T-cell (primary cell): ENCODE measurements around the gene ZFAND3. TPM values are rescaled to one million over a fixed set of nuclear protein-coding genes. Genes with fewer than 3 reads are reported as not detected.

Source experiments
- ATAC-seq, 4 experiments: fragments of 200-7000 bp in 3 of 4; fragments of 150-1000 bp in 1 of 4; cut with Tn5 transposase; replicated peaks in 1 of 4; 1 replicate in 3 of 4; 2 replicates in 1 of 4; pipeline ENCODE4 v1.10.0; 2021; ENCODE audit warnings: moderate library complexity in 3 of 4, mild to moderate bottlenecking in 2 of 4, moderate number of reproducible peaks in 1 of 4
- CTCF ChIA-PET, 2 donors: fragments of 300-600 bp; sonication (Branson Sonifier 250); formaldehyde crosslinking; loops; one replicate each; lab custom pipeline; 2022; ENCODE audit warnings: antibody characterized with exemption in 2 of 2; lab: Charles Lee
- POLR2A ChIA-PET, 2 donors: fragments of 300-600 bp; sonication (Branson Sonifier 250); formaldehyde crosslinking; loops; one replicate each; lab custom pipeline; 2022; ENCODE audit warnings: antibody characterized with exemption in 2 of 2; lab: Charles Lee
- DNase-seq, 35 experiments: peaks; one replicate each; pipeline versions ENCODE4 v3.0.0 to v3.0.0-alpha.2; 2013 to 2023
- H3K27ac ChIP-seq: one replicate; pipeline ENCODE4 v1.5.1; 2013; ENCODE audit warnings: low read length
- H3K27me3 ChIP-seq, 2 experiments: replicated peaks in 1 of 2; 1 replicate in 1 of 2; 2 replicates in 1 of 2; pipeline versions ENCODE4 v1.6.1 to v1.7.0; 2013; ENCODE audit warnings: low read length in 1 of 2, mixed read lengths in 1 of 2; ENCODE audit not compliant: control insufficient read depth in 2 of 2, insufficient read depth in 2 of 2; ENCODE audit errors: extremely low read depth in 1 of 2
- H3K36me3 ChIP-seq, 2 donors: 1 replicate in 1 of 2; 2 replicates in 1 of 2; pipeline versions ENCODE4 v1.6.1 to v1.7.0; 2013; ENCODE audit warnings: low read length in 1 of 2; ENCODE audit not compliant: control insufficient read depth in 2 of 2, insufficient read depth in 1 of 2; ENCODE audit errors: extremely low read depth in 1 of 2
- H3K4me1 ChIP-seq, 2 experiments: 1 replicate in 1 of 2; 2 replicates in 1 of 2; pipeline versions ENCODE4 v1.6.1 to v1.7.0; 2013; ENCODE audit warnings: low read length in 2 of 2, mixed read lengths in 1 of 2; ENCODE audit not compliant: insufficient read depth in 2 of 2, control insufficient read depth in 1 of 2; ENCODE audit errors: extremely low read depth in 1 of 2
- H3K4me3 ChIP-seq, 2 donors: 1 replicate in 1 of 2; 2 replicates in 1 of 2; pipeline versions ENCODE4 v1.5.1 to v1.7.0; 2013; ENCODE audit warnings: mild to moderate bottlenecking in 2 of 2, low read length in 1 of 2, moderate library complexity in 1 of 2; ENCODE audit not compliant: control insufficient read depth in 1 of 2; ENCODE audit errors: extremely low read depth in 1 of 2
- H3K9me3 ChIP-seq: 2 replicates; pipeline ENCODE4 v1.7.0; 2013
- H3K27ac Mint-ChIP-seq, 2 donors: one replicate each; pipeline ENCODE4 v1.8.0; 2020 to 2021; ENCODE audit warnings: mild to moderate bottlenecking in 2 of 2, mixed read lengths in 2 of 2
- H3K27me3 Mint-ChIP-seq, 2 donors: one replicate each; pipeline ENCODE4 v1.8.0; 2021 to 2022; ENCODE audit warnings: mixed read lengths in 2 of 2
- H3K36me3 Mint-ChIP-seq: one replicate; pipeline ENCODE4 v1.8.0; 2021; ENCODE audit warnings: mixed read lengths
- H3K4me1 Mint-ChIP-seq, 3 donors: one replicate each; pipeline ENCODE4 v1.8.0; 2020 to 2022; ENCODE audit warnings: mixed read lengths in 3 of 3, mild to moderate bottlenecking in 1 of 3
- H3K4me3 Mint-ChIP-seq, 3 donors: one replicate each; pipeline ENCODE4 v1.8.0; 2020 to 2022; ENCODE audit warnings: mild to moderate bottlenecking in 3 of 3, mixed read lengths in 3 of 3, moderate library complexity in 3 of 3
- H3K9me3 Mint-ChIP-seq, 3 donors: one replicate each; pipeline ENCODE4 v1.8.0; 2020 to 2022; ENCODE audit warnings: mixed read lengths in 3 of 3
- WGBS: methylation state at CpG from one replicate; pipeline ENCODE4 v1.1.5; 2013; ENCODE audit warnings: missing lambda C conversion rate; ENCODE audit not compliant: insufficient coverage; 5-methylcytosine and 5-hydroxymethylcytosine counted together
- total RNA-seq, 35 experiments: library from RNA in 6 of 35; stranded (reverse) in 6 of 35; fragments of 120-200 nt in 1 of 35; gene quantifications; one replicate each; pipeline versions ENCODE4 v1.2.1 to v1.2.4 and lab custom pipeline; 2013 to 2026

Gene ZFAND3
- total RNA-seq, 5 donors from 2014 or later (not counting 1 experiment from before 2014, with no cell fraction given) = 35.6 to 59.3 (median 36.4) TPM

DNA sequence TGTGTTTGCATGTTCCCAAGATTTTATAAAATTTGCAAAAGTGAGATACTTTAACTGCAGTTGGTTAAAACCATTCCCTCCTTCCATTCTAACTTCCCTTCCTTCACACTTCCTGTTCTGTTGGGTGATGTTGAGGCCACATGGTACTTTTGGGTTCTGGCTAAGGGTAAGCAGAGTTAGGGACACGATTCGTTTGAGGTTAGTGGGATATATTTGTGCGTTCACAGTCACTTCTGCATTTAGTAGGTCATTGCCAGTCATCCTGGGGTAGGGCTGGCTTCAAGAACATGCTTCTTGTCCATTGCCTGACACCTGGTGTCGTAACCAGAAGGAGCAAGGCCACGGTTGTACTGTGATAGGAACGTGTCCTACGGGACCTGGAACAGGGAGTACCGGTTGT lies 340.1 kb downstream of the ZFAND3 start:
- WGBS = 83% methylated on average over 4 of the region's 8 CpGs
- Histone ChIP-seq H3K27me3 (no peaks in the 10 kb centered on the region), H3K4me1 (no peaks in the 10 kb centered on the region), H3K27ac (no peak overlapping the region), H3K4me3 (no peak overlapping the region), H3K9me3 (no peaks in the 10 kb centered on the region), H3K36me3 (peaks cover 0 to 4% of the 10 kb centered on the region in 2 donors)
- no peak for ATAC-seq
- POLR2A ChIA-PET = no interaction called here
- CTCF ChIA-PET = no interaction called here
- H3K9me3 Mint-ChIP-seq = peaks cover 0 to 5% (median 0%) of the 10 kb centered on the region in 3 donors
- H3K27me3 Mint-ChIP-seq = no peaks in the 10 kb centered on the region
- DNase-seq = no peak
- H3K4me3 Mint-ChIP-seq = no peak overlapping the region
- no peak overlapping the region for H3K27ac Mint-ChIP-seq
- peaks cover 21% of the 10 kb centered on the region for H3K36me3 Mint-ChIP-seq
- peaks cover 0 to 16% (median 0%) of the 10 kb centered on the region in 3 donors for H3K4me1 Mint-ChIP-seq

GRCh38 chr6:38160831-38161230 lies 341.3 kb downstream of the ZFAND3 start:
- 99% methylated on average over 24 of the region's 25 CpGs for WGBS
- H3K4me3 ChIP-seq = no peak overlapping the region
- no peaks in the 10 kb centered on the region for H3K27me3 ChIP-seq
- Mint-ChIP-seq H3K4me3 (no peak overlapping the region), H3K27ac (peak overlapping the region in 1 of 2 donors; percentile 13), H3K4me1 (peaks cover 0 to 16% (median 0%) of the 10 kb centered on the region in 3 donors), H3K9me3 (peaks cover 0 to 5% (median 0%) of the 10 kb centered on the region in 3 donors), H3K36me3 (peaks cover 21% of the 10 kb centered on the region), H3K27me3 (no peaks in the 10 kb centered on the region)
- no peak for ATAC-seq
- no peaks in the 10 kb centered on the region for H3K9me3 ChIP-seq
- H3K4me1 ChIP-seq = no peaks in the 10 kb centered on the region
- CTCF ChIA-PET = no interaction called here
- no peak for DNase-seq
- POLR2A ChIA-PET = no interaction called here
- peaks cover 0 to 4% of the 10 kb centered on the region in 2 donors for H3K36me3 ChIP-seq
- no peak overlapping the region for H3K27ac ChIP-seq

DNA sequence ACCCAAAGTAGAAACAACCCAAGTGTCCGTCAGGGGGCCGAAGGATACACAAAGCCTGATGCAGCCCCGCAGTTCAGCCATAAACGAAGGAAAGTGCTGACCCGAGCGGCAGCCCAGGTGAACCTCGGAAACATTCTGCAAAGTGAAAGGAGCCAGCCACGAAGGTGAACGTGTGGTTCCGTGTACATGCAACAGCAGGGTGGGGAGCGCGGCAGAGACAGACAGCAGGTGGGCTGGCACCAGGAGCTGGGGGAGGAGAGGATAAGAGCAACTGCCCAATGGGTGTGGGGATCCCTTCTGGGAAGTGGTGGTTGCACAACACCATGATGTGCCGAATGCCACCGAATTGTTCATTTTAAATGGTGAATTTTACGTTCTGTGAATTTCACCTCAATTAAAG lies 341.8 kb downstream of the ZFAND3 start:
- Mint-ChIP-seq H3K27ac (no peak overlapping the region), H3K4me3 (no peak overlapping the region)
- 97% methylated on average over 12 of the region's 15 CpGs for WGBS

DNA sequence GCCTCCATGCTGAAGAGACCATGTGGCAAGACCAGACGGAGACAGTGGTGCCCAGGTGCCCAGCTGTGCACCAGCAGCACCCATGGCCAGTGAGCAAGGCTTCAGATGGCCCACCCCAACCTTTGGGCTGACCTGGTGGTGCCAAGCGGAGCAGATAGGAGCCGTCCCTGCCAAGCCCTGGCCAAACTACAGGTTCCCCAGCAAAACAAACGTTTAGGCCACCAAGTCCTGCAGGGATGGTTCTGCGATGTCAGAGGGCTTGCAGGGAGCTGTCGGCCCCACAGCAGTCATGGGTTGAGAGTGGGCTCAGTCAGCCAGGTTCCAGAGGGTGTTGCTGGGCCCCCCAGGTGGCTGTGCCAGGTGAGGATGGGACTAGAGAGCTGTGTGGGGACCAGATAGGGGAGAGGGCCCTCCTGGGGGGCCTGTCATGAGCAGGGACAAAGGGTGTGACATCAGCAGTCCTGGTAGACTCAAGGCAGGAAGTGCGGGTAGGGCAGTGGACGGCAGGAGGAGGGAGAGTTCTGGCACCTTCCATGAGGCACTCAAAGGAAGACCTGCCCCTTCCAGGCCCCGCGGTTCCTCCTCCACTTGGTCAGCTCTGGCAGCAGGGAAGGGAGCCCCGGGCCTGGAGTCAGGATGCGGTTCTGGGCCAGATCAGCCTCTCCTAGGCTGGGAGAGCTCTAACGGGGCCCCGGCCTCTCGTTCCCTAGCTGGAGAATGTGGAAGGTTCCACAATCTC lies 342.4 kb downstream of the ZFAND3 start:
- no peak for DNase-seq
- H3K4me1 ChIP-seq = no peaks in the 10 kb centered on the region
- ChIA-PET CTCF (no interaction called here), POLR2A (no interaction called here)
- H3K36me3 ChIP-seq = peaks cover 0 to 4% of the 10 kb centered on the region in 2 donors
- H3K4me3 ChIP-seq = no peak overlapping the region
- no peaks in the 10 kb centered on the region for H3K27me3 Mint-ChIP-seq
- ATAC-seq = peak in 1 of 4 experiments; percentile 25
- no peak overlapping the region for H3K4me3 Mint-ChIP-seq
- H3K4me1 Mint-ChIP-seq = peaks cover 0 to 16% (median 0%) of the 10 kb centered on the region in 3 donors
- H3K27ac Mint-ChIP-seq = no peak overlapping the region
- H3K9me3 Mint-ChIP-seq = peaks cover 0 to 5% (median 0%) of the 10 kb centered on the region in 3 donors
- peaks cover 17% of the 10 kb centered on the region for H3K36me3 Mint-ChIP-seq
- 93% methylated on average over 12 of the region's 15 CpGs for WGBS
- H3K27me3 ChIP-seq = no peaks in the 10 kb centered on the region
- no peak overlapping the region for H3K27ac ChIP-seq
- no peaks in the 10 kb centered on the region for H3K9me3 ChIP-seq

More for the DNA sequence above, 341.8 kb downstream of the ZFAND3 start:
- peaks cover 17% of the 10 kb centered on the region for H3K36me3 Mint-ChIP-seq
- ChIA-PET POLR2A (no interaction called here), CTCF (no interaction called here)
- no peaks in the 10 kb centered on the region for H3K4me1 ChIP-seq
- H3K4me1 Mint-ChIP-seq = peaks cover 0 to 16% (median 0%) of the 10 kb centered on the region in 3 donors
- peaks cover 0 to 4% of the 10 kb centered on the region in 2 donors for H3K36me3 ChIP-seq
- no peak overlapping the region for H3K4me3 ChIP-seq
- ATAC-seq = no peak
- no peaks in the 10 kb centered on the region for H3K9me3 ChIP-seq
- no peaks in the 10 kb centered on the region for H3K27me3 Mint-ChIP-seq
- H3K27me3 ChIP-seq = no peaks in the 10 kb centered on the region
- no peak for DNase-seq
- H3K27ac ChIP-seq = no peak overlapping the region
- peaks cover 0 to 5% (median 0%) of the 10 kb centered on the region in 3 donors for H3K9me3 Mint-ChIP-seq

GRCh38 chr6:38162493-38163185 lies 343.1 kb downstream of the ZFAND3 start:
- Mint-ChIP-seq H3K36me3 (peaks cover 17% of the 10 kb centered on the region), H3K27ac (no peak overlapping the region), H3K4me3 (no peak overlapping the region), H3K27me3 (no peaks in the 10 kb centered on the region), H3K9me3 (peaks cover 0 to 5% (median 0%) of the 10 kb centered on the region in 3 donors), H3K4me1 (peaks cover 0 to 16% (median 0%) of the 10 kb centered on the region in 3 donors)
- ChIA-PET POLR2A (no interaction called here), CTCF (no interaction called here)
- Histone ChIP-seq H3K27ac (no peak overlapping the region), H3K9me3 (no peaks in the 10 kb centered on the region), H3K27me3 (no peaks in the 10 kb centered on the region), H3K4me3 (no peak overlapping the region), H3K4me1 (no peaks in the 10 kb centered on the region), H3K36me3 (peaks cover 0 to 4% of the 10 kb centered on the region in 2 donors)
- ATAC-seq (no peak), DNase-seq (no peak)
- WGBS = 93% methylated on average over 8 of the region's 17 CpGs

DNA sequence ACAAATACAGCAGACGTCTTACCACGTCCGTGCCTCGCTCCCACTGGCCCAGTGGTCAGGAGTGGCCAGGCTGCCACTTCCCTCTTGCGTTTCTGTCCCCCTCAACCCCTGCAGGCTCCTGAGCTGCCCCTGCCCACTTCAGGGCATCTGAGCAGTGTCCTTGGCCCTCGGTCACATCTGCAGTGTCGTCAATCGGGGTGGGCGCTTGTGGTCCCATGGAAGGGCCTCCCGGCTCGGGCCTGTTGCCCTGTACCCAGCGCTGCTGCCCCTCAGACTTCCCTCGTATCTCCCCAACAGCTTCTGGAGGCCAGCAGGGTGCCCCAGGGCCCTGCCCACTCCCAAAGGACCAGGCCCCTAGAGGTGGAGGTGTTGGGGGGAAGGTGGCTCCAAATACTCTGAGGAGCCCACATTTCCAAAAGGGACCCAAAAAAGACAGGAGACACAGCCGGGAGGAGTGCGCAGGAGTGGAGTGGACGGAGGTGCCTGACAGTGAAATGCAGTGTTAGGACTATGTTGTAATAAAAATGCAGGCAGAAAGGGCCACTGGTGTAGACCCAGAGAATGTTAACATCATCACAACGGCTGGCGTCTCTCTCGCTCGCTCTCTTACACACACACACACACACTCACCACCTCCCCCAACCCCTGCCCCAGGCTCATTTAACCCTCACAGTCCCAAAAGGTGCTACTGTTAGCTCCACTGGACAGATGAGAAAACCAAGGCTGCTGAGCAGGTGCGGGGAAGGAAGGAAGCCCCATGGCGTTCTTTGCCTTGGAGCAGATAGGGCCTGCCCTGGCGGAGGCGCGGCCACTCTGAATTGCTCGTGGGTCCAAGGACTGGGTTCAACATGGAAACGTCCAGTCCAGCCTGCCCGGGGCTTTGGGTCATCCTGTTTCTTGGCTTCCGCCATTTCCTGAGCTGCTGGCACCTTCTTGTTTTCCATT lies 343.9 kb downstream of the ZFAND3 start:
- ATAC-seq (no peak), DNase-seq (no peak)
- peaks cover 0 to 4% (median 0%) of the 10 kb centered on the region in 3 donors for H3K9me3 Mint-ChIP-seq
- peaks cover 0 to 4% of the 10 kb centered on the region in 2 donors for H3K36me3 ChIP-seq
- no peaks in the 10 kb centered on the region for H3K9me3 ChIP-seq
- 92% methylated on average over 25 of the region's 29 CpGs for WGBS
- no peak overlapping the region for H3K4me3 Mint-ChIP-seq
- peaks cover 0 to 9% (median 0%) of the 10 kb centered on the region in 3 donors for H3K4me1 Mint-ChIP-seq
- peaks cover 17% of the 10 kb centered on the region for H3K36me3 Mint-ChIP-seq
- no peak overlapping the region for H3K4me3 ChIP-seq
- H3K27ac ChIP-seq = no peak overlapping the region
- CTCF ChIA-PET = no interaction called here
- H3K27ac Mint-ChIP-seq = no peak overlapping the region
- POLR2A ChIA-PET = no interaction called here
- H3K4me1 ChIP-seq = no peaks in the 10 kb centered on the region
- H3K27me3 Mint-ChIP-seq = no peaks in the 10 kb centered on the region
- no peaks in the 10 kb centered on the region for H3K27me3 ChIP-seq
